Thymus (tissue), 11 donors: ENCODE measurements around the gene RBM17. TPM values are rescaled to one million over a fixed set of nuclear protein-coding genes. Genes with fewer than 3 reads are reported as not detected.

Experiments
- DNase-seq, 9 donors: peaks; one replicate each; pipeline ENCODE4 v3.0.0-alpha.2; 2013; ENCODE audit warnings: low spot score in 9 of 9, low read depth in 6 of 9, missing footprints in 1 of 9
- H3K27ac ChIP-seq, 2 donors: one replicate each; pipeline ENCODE4 v1.5.1; 2013; ENCODE audit warnings: control low read depth in 1 of 2, low read depth in 1 of 2, low read length in 1 of 2, mild to moderate bottlenecking in 1 of 2, moderate library complexity in 1 of 2
- H3K27me3 ChIP-seq, 2 donors: one replicate each; pipeline ENCODE4 v1.5.1; 2013; ENCODE audit warnings: low read length in 1 of 2; ENCODE audit not compliant: control insufficient read depth in 2 of 2, insufficient read depth in 1 of 2
- H3K36me3 ChIP-seq, 2 donors: one replicate each; pipeline ENCODE4 v1.5.1; 2013; ENCODE audit warnings: low read length in 1 of 2, mild to moderate bottlenecking in 1 of 2, moderate library complexity in 1 of 2; ENCODE audit not compliant: control insufficient read depth in 2 of 2, insufficient read depth in 2 of 2
- H3K4me1 ChIP-seq, 2 donors: one replicate each; pipeline ENCODE4 v1.5.1; 2013; ENCODE audit warnings: low read length in 2 of 2; ENCODE audit not compliant: control insufficient read depth in 2 of 2, insufficient read depth in 2 of 2
- H3K4me3 ChIP-seq, 2 donors: one replicate each; pipeline ENCODE4 v1.5.1; 2013; ENCODE audit warnings: low read length in 2 of 2, control low read depth in 1 of 2, mild to moderate bottlenecking in 1 of 2
- H3K9me3 ChIP-seq, 2 donors: one replicate each; pipeline ENCODE4 v1.5.1; 2013; ENCODE audit warnings: low read length in 1 of 2, mild to moderate bottlenecking in 1 of 2; ENCODE audit not compliant: control insufficient read depth in 2 of 2, insufficient read depth in 1 of 2
- WGBS: extraction: QIAGEN DNeasy Blood & Tissue Kit; methylation state at CpG from one replicate; pipeline ENCODE4 v1.1.7; 2013; 5-methylcytosine and 5-hydroxymethylcytosine counted together
- polyA plus RNA-seq: library from polyadenylated mRNA; stranded (reverse); fragments of 200-250 nt; gene quantifications from one replicate; pipeline ENCODE4 v1.2.3, GENCODE V29; 2013
- total RNA-seq: library from RNA; stranded (reverse); fragments of 120-200 nt; gene quantifications from one replicate; pipeline ENCODE4 v1.2.4, GENCODE V29; 2013
- donor health status: healthy.

Gene RBM17
- total and polyA plus RNA-seq, 2 donors: 59.1 to 122 TPM

DNA sequence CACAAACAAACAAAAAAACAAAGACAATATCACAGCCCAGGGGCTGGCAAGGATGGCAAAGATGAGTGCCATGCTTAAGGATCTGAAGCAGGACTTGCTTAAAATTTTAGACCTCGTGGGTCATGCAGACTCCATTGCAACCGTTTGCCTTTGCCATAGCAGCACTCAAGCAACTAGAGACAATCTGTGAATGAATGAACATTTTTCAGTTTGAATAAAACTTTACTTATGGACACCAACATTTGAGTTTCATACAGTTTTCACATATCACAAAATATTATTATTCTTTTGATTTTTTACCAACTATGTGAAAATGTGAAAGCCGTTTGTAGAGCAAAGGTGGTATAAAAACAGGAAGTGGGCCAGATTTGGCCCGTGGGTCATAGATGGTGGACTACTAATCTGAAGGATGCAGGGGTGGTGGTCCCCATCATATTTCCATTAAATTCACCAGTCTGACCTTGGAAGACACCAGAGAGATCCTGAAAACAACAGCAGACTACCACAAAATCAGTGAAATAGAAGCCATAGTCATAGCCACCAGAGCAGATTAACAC is 8.3 kb upstream of the RBM17 start:
- 77% methylated on average over 4 of the region's 4 CpGs for WGBS
- Histone ChIP-seq H3K27me3 (peaks cover 0 to 4% of the 10 kb centered on the region in 2 donors), H3K4me1 (peaks cover 10 to 20% of the 10 kb centered on the region in 2 donors), H3K36me3 (peaks cover 0 to 3% of the 10 kb centered on the region in 2 donors), H3K27ac (no peak overlapping the region), H3K4me3 (no peak overlapping the region), H3K9me3 (peaks cover 2 to 8% of the 10 kb centered on the region in 2 donors)
- DNase-seq: no peak

DNA sequence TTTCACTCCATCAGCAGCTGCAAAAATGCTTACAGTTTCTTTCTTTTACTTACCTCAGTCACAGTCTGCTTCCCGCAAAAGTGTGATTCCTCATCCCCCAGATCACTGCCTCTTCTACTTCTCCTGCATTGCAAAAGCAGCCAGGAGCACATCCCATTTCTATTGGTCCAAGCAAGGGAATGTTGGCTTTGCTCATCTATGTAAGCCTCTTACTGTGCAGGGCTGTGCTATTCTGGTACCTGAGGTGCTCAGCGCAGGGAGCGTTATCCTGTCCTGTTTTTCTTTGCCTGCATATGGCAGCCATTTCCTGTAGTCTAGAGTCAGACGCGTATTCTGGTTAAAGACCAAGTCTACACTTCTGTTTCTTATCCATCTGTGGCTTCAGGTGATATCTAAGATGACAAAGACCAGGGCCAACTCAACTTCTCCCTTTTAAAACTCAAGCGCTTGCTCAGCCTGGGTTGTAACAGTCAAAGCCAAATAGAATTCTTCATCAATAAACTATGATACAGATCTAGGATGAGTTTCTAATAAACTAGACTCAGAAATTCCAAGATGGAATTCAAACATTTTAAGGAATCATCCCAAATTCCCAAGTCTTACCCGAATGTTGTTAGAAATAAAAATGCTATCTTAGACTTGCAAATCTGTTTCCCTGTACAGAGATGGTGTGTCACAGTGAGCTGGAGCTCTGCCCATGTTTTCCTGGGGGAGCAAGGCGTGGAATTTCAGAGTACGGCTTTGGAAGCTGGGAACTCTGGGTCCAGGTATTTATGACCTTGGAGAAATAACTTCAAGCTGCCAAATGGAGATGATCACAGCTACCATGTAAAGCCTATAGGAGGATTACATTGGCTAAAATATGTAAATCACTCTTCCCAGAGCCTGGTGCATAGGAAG is 6.1 kb upstream of the RBM17 start:
- peaks cover 2 to 6% of the 10 kb centered on the region in 2 donors for H3K9me3 ChIP-seq
- H3K4me1 ChIP-seq: peaks cover 13 to 30% of the 10 kb centered on the region in 2 donors
- peak overlapping the region in 1 of 2 donors; percentile 18 for H3K27ac ChIP-seq
- H3K4me3 ChIP-seq: no peak overlapping the region
- H3K27me3 ChIP-seq: no peaks in the 10 kb centered on the region
- 78% methylated on average over 9 of the region's 9 CpGs for WGBS
- H3K36me3 ChIP-seq: no peaks in the 10 kb centered on the region
- no peak for DNase-seq

- Histone ChIP-seq H3K4me1 (peaks cover 11 to 34% of the 10 kb centered on the region in 2 donors), H3K36me3 (no peaks in the 10 kb centered on the region), H3K27me3 (no peaks in the 10 kb centered on the region), H3K27ac (peak overlapping the region in 1 of 2 donors; percentile 32), H3K4me3 (no peak overlapping the region), H3K9me3 (peaks cover 2 to 6% of the 10 kb centered on the region in 2 donors)
- DNase-seq: peak in 2 of 9 donors; percentile 39 to 62
- 50% methylated on average over 17 of the region's 17 CpGs for WGBS
Measured at GRCh38 chr10:6083523-6084475, 5.0 kb upstream of the RBM17 start.

DNA sequence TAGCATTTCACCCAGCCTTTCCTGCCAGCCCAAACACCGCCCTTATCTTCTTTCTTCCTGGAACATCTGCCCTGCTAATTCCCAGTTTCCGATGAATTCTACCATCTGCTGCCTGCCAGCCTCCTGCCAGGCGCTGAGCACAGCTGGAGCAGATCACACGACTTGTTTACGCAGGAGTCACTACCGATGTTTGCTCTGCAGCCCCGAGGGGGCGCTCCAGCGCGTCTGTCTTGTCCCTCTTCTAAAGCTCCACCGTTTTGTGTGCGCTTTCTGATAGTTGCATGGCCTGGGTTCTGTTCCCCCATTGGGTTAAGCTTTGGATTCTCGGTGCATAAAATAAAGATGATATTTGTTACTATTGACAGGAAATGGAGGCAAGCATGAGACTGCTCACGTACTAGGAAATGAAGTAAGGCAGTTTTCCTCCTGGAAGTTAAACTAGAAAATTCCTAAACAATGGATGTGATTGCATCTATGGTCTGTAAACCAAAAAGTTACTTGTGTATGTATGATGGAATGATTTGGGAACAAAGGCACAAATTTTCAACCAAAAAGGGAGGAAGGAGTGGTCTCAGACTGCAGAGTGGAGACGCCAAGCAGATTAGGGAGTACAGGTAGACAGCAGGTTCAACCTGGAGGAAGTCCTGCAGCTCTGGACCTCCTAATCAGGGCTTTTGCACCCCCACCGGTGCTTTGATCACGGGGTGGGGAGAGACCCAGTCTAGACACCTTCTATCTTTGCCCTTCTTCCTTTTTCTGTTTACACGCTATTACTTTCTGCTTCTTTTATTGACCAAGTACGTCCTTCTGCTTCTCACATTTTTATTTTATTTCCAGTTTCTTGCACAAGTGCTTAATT is 2.2 kb upstream of the RBM17 start:
- Histone ChIP-seq H3K4me3 (no peak overlapping the region), H3K27me3 (no peaks in the 10 kb centered on the region), H3K27ac (peak overlapping the region in 1 of 2 donors; percentile 78), H3K36me3 (peaks cover 0 to 1% of the 10 kb centered on the region in 2 donors), H3K4me1 (peaks cover 25 to 51% of the 10 kb centered on the region in 2 donors), H3K9me3 (peaks cover 2 to 3% of the 10 kb centered on the region in 2 donors)
- WGBS: 27% methylated on average over 19 of the region's 19 CpGs
- peak in 7 of 9 donors; percentile 88 to 97 (median 93) for DNase-seq

DNA sequence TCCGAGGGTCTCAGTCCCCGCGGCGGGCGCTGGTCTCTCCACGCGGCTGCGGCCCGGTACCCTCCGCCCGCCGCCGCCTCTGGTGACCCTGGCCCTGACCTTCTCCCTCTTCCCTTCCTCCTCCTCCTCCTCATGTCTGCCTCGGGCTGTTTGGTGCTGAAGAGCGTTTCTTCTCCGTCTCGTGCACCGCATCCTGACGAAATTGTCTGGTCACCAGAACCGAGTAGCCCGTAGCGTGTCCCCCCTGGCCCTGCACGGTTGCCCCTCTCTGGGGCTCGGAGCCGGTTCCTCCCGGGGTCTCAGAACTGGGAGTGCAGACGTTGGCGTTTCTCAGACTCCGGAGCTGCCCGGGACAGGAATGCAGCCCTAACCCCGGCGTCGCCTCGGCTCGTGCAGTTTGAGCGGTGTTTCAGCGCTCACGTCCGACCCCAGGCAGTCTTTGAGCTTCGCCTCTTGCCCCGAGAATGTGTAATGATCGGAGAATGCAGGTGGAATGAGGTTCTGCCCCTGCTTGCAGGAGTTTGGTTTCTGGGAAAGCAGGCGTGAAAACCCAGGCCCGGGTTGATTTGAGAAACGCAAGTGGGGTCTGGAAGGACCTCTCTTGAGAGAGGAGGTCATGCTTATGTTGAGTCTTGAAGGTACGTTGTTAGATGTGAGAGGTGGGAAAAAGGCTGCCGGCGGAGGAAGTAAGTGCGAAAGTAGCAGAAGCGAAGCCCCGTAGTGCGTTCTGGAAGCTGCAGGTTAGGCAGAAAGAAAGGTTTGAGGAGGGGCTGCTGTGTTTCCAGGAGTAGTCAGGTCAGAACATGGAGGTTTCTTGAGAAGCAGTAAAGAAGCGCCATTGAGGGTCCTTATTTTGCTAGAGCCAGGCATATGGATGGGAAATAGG is 743 bp downstream of the RBM17 start:
- Histone ChIP-seq H3K9me3 (no peaks in the 10 kb centered on the region), H3K4me3 (peak overlapping the region; percentile 85 to 95), H3K27ac (peak overlapping the region; percentile 84 to 90), H3K27me3 (no peaks in the 10 kb centered on the region), H3K4me1 (peaks cover 19 to 32% of the 10 kb centered on the region in 2 donors), H3K36me3 (peaks cover 0 to 4% of the 10 kb centered on the region in 2 donors)
- DNase-seq: peak in 2 of 9 donors; percentile 62 to 78
- WGBS: under 1% methylated on average over 53 of the region's 53 CpGs

DNA sequence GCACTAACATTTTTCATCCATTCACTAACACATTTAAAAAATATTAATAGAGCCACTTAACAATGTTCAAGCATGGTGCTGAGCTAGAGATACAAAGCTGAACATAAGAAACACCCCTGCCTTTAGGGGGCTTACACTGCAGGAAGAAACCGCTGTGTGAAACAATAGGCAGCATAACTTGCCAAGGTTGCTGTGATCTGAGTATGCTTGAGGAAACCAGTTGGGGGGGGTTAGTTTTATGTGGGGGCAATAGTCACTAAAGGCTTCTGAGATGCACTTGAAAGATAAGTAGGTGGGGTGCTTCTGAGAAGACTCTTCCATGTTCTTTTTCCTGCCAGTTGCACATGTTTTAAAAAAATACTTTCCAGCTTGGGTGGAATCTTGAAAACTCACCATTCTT is 2.8 kb downstream of the RBM17 start:
- whole genome bisulfite sequencing: 44% methylated on average over 1 of the region's 1 CpG
- peaks cover 0 to 12% of the 10 kb centered on the region in 2 donors for H3K36me3 ChIP-seq
- H3K27ac ChIP-seq: peak overlapping the region in 1 of 2 donors; percentile 42
- no peak overlapping the region for H3K4me3 ChIP-seq
- peak in 3 of 9 donors; percentile 52 to 78 (median 64) for DNase-seq
- H3K4me1 ChIP-seq: peaks cover 21 to 25% of the 10 kb centered on the region in 2 donors
- H3K9me3 ChIP-seq: no peaks in the 10 kb centered on the region
- no peaks in the 10 kb centered on the region for H3K27me3 ChIP-seq

DNA sequence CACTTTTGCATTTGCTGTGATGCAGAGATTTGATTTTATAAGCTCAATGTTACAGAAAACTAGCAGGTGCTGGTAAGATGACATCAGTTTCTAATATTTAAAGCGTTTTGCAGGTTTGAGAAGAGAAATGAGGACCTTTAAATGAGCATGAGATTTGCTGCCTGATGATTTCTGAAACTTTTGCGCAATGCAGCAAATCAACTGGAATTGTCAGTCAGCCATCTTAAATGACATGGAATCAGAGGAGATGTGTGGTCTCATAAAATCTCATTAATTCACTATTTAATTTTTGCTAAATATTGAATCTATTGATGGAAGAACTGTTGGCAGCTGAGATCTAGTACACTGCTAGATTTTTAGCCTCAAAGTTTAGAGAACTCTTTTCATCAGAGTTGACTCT is 3.9 kb downstream of the RBM17 start:
- no peaks in the 10 kb centered on the region for H3K9me3 ChIP-seq
- H3K4me3 ChIP-seq: no peak overlapping the region
- 74% methylated on average over 2 of the region's 2 CpGs for WGBS
- no peak overlapping the region for H3K27ac ChIP-seq
- H3K36me3 ChIP-seq: peaks cover 11 to 22% of the 10 kb centered on the region in 2 donors
- peaks cover 20 to 23% of the 10 kb centered on the region in 2 donors for H3K4me1 ChIP-seq
- no peak for DNase-seq
- no peaks in the 10 kb centered on the region for H3K27me3 ChIP-seq
